Activated naive CD4-positive, alpha-beta T cell treated with anti-CD3 and anti-CD28 coated beads, Interleukin-2, amount 10 ng/mL, durations not matched to agents 7 days and 5 days (primary cell): ENCODE results near the gene MRPS6.

Source experiments
- CTCF ChIA-PET: fragments of 350-600 bp; sonication (Branson Sonifier 250); formaldehyde crosslinking; loops from one replicate; lab custom pipeline; 2021; ENCODE audit warnings: antibody characterized with exemption; lab: Charles Lee
- DNase-seq: peaks from one replicate; pipeline ENCODE4 v3.0.0-alpha.2; 2020
- H3K27ac Mint-ChIP-seq: one replicate; pipeline ENCODE4 v1.8.0; 2021; ENCODE audit warnings: mild to moderate bottlenecking, moderate library complexity, mixed read lengths
- H3K27me3 Mint-ChIP-seq: one replicate; pipeline ENCODE4 v1.8.0; 2021; ENCODE audit warnings: mild to moderate bottlenecking, mixed read lengths
- H3K36me3 Mint-ChIP-seq: one replicate; pipeline ENCODE4 v1.8.0; 2021; ENCODE audit warnings: mixed read lengths
- H3K4me1 Mint-ChIP-seq: one replicate; pipeline ENCODE4 v1.8.0; 2021; ENCODE audit warnings: mixed read lengths
- H3K4me3 Mint-ChIP-seq: one replicate; pipeline ENCODE4 v1.8.0; 2021; ENCODE audit warnings: mild to moderate bottlenecking, moderate library complexity, mixed read lengths
- H3K9me3 Mint-ChIP-seq: one replicate; pipeline ENCODE4 v1.8.0; 2021; ENCODE audit warnings: mixed read lengths

Gene MRPS6

GRCh38 chr21:34076835-34077234, 3.5 kb downstream of the MRPS6 start:
- DNase-seq = no peak
- CTCF ChIA-PET = interaction anchor here (1.2 to 5.4 kb wide), 3 partner anchors 128 to 271 kb away, joined by 3 to 27 read pairs (median 5); no protein-coding TSS in a partner anchor
- peak overlapping the region; percentile 20 for H3K4me3 Mint-ChIP-seq
- H3K9me3 Mint-ChIP-seq = no peaks in the 10 kb centered on the region
- H3K36me3 Mint-ChIP-seq = peaks cover 64% of the 10 kb centered on the region
- no peak overlapping the region for H3K27ac Mint-ChIP-seq
- H3K4me1 Mint-ChIP-seq = peaks cover 78% of the 10 kb centered on the region
- peaks cover 3% of the 10 kb centered on the region for H3K27me3 Mint-ChIP-seq

GRCh38 chr21:34077888-34078287, 4.5 kb downstream of the MRPS6 start:
- no peak overlapping the region for H3K27ac Mint-ChIP-seq
- H3K27me3 Mint-ChIP-seq = peaks cover 3% of the 10 kb centered on the region
- peaks cover 83% of the 10 kb centered on the region for H3K4me1 Mint-ChIP-seq
- CTCF ChIA-PET = interaction anchor here (1.2 to 5.4 kb wide), 3 partner anchors 129 to 270 kb away, joined by 3 to 27 read pairs (median 5); no protein-coding TSS in a partner anchor
- peak overlapping the region; percentile 9 for H3K4me3 Mint-ChIP-seq
- peaks cover 72% of the 10 kb centered on the region for H3K36me3 Mint-ChIP-seq
- DNase-seq = no peak
- no peaks in the 10 kb centered on the region for H3K9me3 Mint-ChIP-seq

DNA sequence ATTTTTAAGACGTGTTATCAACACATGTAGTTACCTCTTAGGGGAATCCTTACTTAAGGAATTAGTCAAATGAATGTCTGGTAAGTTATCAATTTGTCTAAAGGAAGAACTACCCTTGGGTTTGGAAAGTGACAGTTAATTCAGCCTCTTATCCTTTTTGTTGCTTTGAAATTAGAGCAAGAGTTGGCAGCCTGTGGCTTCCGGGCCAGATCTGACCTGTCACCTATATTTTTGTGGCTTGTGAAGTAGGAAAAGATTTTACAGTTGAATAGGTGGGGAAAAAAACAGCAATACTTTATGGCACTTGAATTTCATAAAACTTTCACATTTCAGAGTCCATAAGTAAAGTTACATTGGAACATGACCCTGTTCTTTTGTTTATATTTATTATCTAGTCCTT, 5.5 kb downstream of the MRPS6 start:
- peaks cover 93% of the 10 kb centered on the region for H3K4me1 Mint-ChIP-seq
- peak; percentile 58 for DNase-seq
- CTCF ChIA-PET = interaction anchor here (5.4 kb wide), 1 partner anchor 130 kb away, joined by 27 read pairs; no protein-coding TSS in a partner anchor
- peaks cover 3% of the 10 kb centered on the region for H3K27me3 Mint-ChIP-seq
- no peaks in the 10 kb centered on the region for H3K9me3 Mint-ChIP-seq
- peak overlapping the region; percentile 21 for H3K4me3 Mint-ChIP-seq
- H3K36me3 Mint-ChIP-seq = peaks cover 80% of the 10 kb centered on the region
- H3K27ac Mint-ChIP-seq = peak overlapping the region; percentile 77

GRCh38 chr21:34080710-34081109, 7.3 kb downstream of the MRPS6 start:
- DNase-seq = no peak
- no peak overlapping the region for H3K4me3 Mint-ChIP-seq
- H3K27ac Mint-ChIP-seq = no peak overlapping the region
- CTCF ChIA-PET = interaction anchor here (0.9 to 5.4 kb wide), 4 partner anchors 12 to 132 kb away, joined by 3 to 27 read pairs (median 4); no protein-coding TSS in a partner anchor
- H3K27me3 Mint-ChIP-seq = no peaks in the 10 kb centered on the region
- peaks cover 88% of the 10 kb centered on the region for H3K4me1 Mint-ChIP-seq
- H3K36me3 Mint-ChIP-seq = peaks cover 73% of the 10 kb centered on the region
- no peaks in the 10 kb centered on the region for H3K9me3 Mint-ChIP-seq

GRCh38 chr21:34082769-34083168, 9.4 kb downstream of the MRPS6 start:
- Mint-ChIP-seq H3K4me1 (peaks cover 68% of the 10 kb centered on the region), H3K27me3 (no peaks in the 10 kb centered on the region), H3K9me3 (no peaks in the 10 kb centered on the region), H3K36me3 (peaks cover 60% of the 10 kb centered on the region), H3K27ac (peak overlapping the region; percentile 7), H3K4me3 (no peak overlapping the region)
- CTCF ChIA-PET = no interaction called here
- no peak for DNase-seq

DNA sequence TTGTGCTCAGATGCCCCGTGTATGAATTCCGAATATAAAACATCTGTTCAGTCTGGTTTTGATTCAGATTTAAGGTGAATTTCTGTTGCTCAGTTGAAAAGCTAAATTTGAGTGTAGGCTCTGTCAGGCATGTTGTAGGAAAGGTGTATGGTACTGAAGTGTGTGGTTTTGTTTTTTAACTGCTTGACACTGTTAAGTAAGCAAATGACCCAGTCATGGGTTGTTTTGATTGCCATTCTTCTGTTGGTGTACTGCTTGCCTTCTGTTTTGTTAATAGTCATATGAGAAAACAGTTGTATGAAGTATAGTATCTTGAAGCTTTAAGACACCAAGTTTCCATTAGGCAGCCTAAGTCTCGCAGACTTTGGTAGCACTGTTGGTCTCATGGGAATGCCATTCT, 10.0 kb downstream of the MRPS6 start:
- CTCF ChIA-PET = interaction anchor here (0.5 to 1.1 kb wide), 3 partner anchors 18 to 290 kb away, joined by 3 to 4 read pairs (median 3); no protein-coding TSS in a partner anchor
- Mint-ChIP-seq H3K4me1 (peaks cover 62% of the 10 kb centered on the region), H3K4me3 (no peak overlapping the region), H3K36me3 (peaks cover 57% of the 10 kb centered on the region), H3K27me3 (no peaks in the 10 kb centered on the region), H3K27ac (peak overlapping the region; percentile 33), H3K9me3 (no peaks in the 10 kb centered on the region)
- DNase-seq = no peak

DNA sequence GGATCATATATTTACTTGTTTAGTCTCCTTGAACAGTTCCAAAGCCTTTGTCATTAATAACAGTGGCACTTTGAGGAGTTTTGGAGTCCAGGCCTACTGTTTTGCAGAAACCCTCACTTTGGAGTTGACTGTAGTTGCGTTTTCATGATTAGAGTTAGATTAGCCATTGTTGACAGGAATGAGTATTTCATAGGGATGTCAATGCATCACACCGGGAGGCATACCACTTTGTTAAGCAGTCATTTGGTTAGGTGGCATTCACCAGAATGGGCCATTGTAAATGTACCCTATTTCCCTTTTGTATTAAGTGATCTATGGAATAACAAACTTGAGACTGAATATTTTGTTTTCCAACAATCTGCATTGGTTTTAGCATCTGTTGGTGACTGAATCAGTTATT, 11.8 kb downstream of the MRPS6 start:
- no peaks in the 10 kb centered on the region for H3K9me3 Mint-ChIP-seq
- H3K4me1 Mint-ChIP-seq = peaks cover 58% of the 10 kb centered on the region
- no peaks in the 10 kb centered on the region for H3K27me3 Mint-ChIP-seq
- CTCF ChIA-PET = interaction anchor here (0.6 kb wide), 1 partner anchor 149 kb away, joined by 3 read pairs; no protein-coding TSS in a partner anchor
- no peak overlapping the region for H3K27ac Mint-ChIP-seq
- DNase-seq = no peak
- H3K4me3 Mint-ChIP-seq = no peak overlapping the region
- H3K36me3 Mint-ChIP-seq = peaks cover 56% of the 10 kb centered on the region

DNA sequence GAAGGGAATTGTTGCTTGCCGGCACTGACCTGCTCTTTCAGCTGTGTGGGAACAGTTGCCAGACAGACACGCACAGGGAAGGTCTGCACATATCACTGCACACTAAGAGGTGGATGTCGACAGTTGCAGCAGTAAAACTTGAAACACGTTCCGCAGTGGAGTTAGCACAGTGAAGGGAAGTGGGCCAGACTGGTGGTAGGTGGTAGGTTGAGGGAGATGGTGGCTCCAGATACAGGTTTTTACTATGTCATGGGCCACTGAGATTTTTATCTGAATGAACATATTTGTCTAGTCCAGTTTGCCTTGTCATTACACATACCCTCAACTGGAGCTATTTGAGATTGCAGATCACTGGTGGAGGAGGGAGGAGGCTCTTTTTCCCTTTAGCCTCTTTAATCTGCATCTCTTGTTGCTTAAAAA, 13.5 kb downstream of the MRPS6 start:
- no peaks in the 10 kb centered on the region for H3K27me3 Mint-ChIP-seq
- H3K27ac Mint-ChIP-seq = no peak overlapping the region
- H3K36me3 Mint-ChIP-seq = peaks cover 41% of the 10 kb centered on the region
- CTCF ChIA-PET = interaction anchor here (0.6 to 3.2 kb wide), 2 partner anchors 122 to 164 kb away, joined by 4 to 11 read pairs; no protein-coding TSS in a partner anchor
- peaks cover 58% of the 10 kb centered on the region for H3K4me1 Mint-ChIP-seq
- H3K9me3 Mint-ChIP-seq = no peaks in the 10 kb centered on the region
- no peak overlapping the region for H3K4me3 Mint-ChIP-seq
- DNase-seq = no peak

DNA sequence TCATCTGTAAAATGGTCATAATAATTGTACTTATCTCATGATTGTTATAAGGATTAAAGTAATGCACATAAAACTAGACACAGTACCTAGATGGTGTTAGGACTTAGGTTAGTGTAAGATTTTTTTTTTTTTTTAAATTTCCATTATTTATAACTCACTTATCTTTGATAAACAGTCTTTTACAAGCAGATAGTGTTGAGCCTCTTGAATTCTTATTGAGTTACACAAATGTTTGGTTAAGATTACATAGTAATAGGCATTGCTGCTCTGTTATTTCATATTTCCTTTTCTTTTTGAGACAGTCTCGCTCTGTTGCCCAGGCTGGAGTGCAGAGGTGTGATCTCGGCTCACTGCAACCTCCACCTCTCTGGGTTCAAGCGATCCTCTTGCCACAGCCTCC, 15.4 kb downstream of the MRPS6 start:
- no peak overlapping the region for H3K27ac Mint-ChIP-seq
- no peak overlapping the region for H3K4me3 Mint-ChIP-seq
- H3K4me1 Mint-ChIP-seq = peaks cover 51% of the 10 kb centered on the region
- no peaks in the 10 kb centered on the region for H3K9me3 Mint-ChIP-seq
- peaks cover 31% of the 10 kb centered on the region for H3K36me3 Mint-ChIP-seq
- DNase-seq = no peak
- CTCF ChIA-PET = interaction anchor here (3.2 kb wide), 1 partner anchor 165 kb away, joined by 11 read pairs; no protein-coding TSS in a partner anchor
- H3K27me3 Mint-ChIP-seq = no peaks in the 10 kb centered on the region

DNA sequence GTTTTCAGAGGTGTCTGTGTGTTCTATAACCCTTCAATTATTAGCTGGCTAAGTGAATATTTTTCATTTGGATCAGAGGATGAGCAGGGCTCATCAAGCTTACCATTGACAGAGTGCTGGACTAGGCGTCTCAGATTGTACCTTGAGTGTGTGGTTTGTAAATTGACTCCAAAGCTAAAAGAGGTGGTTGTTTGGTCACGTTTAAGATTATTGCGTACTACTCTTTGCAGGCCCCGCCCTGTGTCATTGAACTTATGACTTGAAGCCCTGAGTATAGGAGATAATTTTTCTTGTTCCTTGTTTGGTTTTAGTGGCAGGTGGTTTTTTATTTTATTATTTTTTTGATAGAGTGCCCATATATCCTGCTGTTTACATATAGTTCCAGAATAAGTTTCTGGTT, 17.7 kb downstream of the MRPS6 start:
- peaks cover 44% of the 10 kb centered on the region for H3K4me1 Mint-ChIP-seq
- no peaks in the 10 kb centered on the region for H3K9me3 Mint-ChIP-seq
- peaks cover 42% of the 10 kb centered on the region for H3K36me3 Mint-ChIP-seq
- CTCF ChIA-PET = interaction anchor here (0.6 to 3.8 kb wide), 13 partner anchors 9 to 242 kb away, joined by 3 to 19 read pairs (median 3); partner anchors contain the start of genes MRPS6 and SLC5A3
- H3K4me3 Mint-ChIP-seq = no peak overlapping the region
- DNase-seq = no peak
- no peak overlapping the region for H3K27ac Mint-ChIP-seq
- H3K27me3 Mint-ChIP-seq = no peaks in the 10 kb centered on the region

DNA sequence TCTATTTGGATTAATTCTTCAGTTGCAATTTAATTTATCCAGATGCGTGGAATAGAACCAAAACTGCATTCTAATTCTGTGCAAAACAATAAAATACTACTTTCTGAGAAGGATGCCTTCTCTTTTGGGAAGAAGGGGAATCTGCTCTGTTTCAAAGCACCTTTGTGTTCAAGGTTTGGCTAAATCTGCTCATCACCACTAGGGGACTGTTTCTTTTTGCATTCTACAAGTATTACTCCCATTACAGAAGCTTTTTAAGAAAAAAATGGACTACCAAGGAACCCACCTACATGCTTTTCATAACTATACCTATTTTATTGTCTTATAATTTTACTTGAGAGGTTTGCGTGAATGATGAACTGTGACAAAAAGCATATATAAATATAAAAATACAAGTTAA, 18.2 kb downstream of the MRPS6 start:
- H3K27me3 Mint-ChIP-seq = no peaks in the 10 kb centered on the region
- peaks cover 48% of the 10 kb centered on the region for H3K36me3 Mint-ChIP-seq
- no peak overlapping the region for H3K27ac Mint-ChIP-seq
- H3K9me3 Mint-ChIP-seq = no peaks in the 10 kb centered on the region
- H3K4me3 Mint-ChIP-seq = no peak overlapping the region
- no peak for DNase-seq
- CTCF ChIA-PET = interaction anchor here (1.0 to 3.8 kb wide), 10 partner anchors 9 to 256 kb away, joined by 3 to 19 read pairs (median 5); partner anchors contain the start of genes MRPS6 and SLC5A3
- H3K4me1 Mint-ChIP-seq = peaks cover 45% of the 10 kb centered on the region

DNA sequence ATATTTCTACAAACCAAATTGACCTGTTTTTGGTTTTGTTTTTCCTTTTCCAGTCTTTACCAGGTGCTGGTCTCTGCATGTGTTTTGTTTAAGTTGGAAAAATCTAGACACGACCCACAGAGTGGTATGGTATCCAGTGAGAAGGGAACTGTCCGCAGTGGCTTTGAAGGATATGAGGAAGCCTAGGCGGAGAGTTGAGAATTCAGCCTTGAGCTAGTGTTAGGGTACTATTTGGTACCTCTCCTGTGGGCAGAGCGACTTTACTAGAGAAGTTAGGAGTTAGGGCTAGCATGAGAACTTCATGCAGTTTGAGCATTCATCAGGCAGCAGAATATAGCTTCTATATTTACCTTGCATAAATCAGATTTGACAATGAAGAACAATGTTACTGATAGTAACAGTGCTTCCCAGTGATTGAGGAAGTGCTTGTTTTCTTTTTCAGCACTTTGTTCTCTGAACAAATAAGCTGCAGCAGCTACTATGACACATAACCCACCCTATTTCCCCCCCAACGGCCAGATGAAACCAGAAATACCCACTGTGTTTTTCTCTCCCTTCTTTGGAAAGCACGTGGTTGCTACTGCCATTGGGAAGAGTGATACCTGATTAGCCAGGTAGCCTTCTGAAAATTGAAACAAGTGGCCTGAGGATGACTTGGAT, 19.0 kb downstream of the MRPS6 start:
- no peak for DNase-seq
- CTCF ChIA-PET = interaction anchor here (1.0 to 3.8 kb wide), 12 partner anchors 8 to 255 kb away, joined by 3 to 19 read pairs (median 4); partner anchors contain the start of genes MRPS6 and SLC5A3
- no peak overlapping the region for H3K27ac Mint-ChIP-seq
- peaks cover 48% of the 10 kb centered on the region for H3K4me1 Mint-ChIP-seq
- H3K9me3 Mint-ChIP-seq = no peaks in the 10 kb centered on the region
- H3K36me3 Mint-ChIP-seq = peaks cover 56% of the 10 kb centered on the region
- no peak overlapping the region for H3K4me3 Mint-ChIP-seq
- H3K27me3 Mint-ChIP-seq = no peaks in the 10 kb centered on the region

GRCh38 chr21:34093083-34093482, 19.7 kb downstream of the MRPS6 start:
- H3K4me1 Mint-ChIP-seq = peaks cover 48% of the 10 kb centered on the region
- H3K9me3 Mint-ChIP-seq = no peaks in the 10 kb centered on the region
- no peak overlapping the region for H3K4me3 Mint-ChIP-seq
- no peak for DNase-seq
- peaks cover 60% of the 10 kb centered on the region for H3K36me3 Mint-ChIP-seq
- CTCF ChIA-PET = interaction anchor here (1.4 to 3.8 kb wide), 5 partner anchors 8 to 170 kb away, joined by 3 to 19 read pairs (median 5); no protein-coding TSS in a partner anchor
- no peaks in the 10 kb centered on the region for H3K27me3 Mint-ChIP-seq
- no peak overlapping the region for H3K27ac Mint-ChIP-seq

GRCh38 chr21:34094949-34095348, 21.6 kb downstream of the MRPS6 start:
- peak overlapping the region; percentile 16 for H3K27ac Mint-ChIP-seq
- CTCF ChIA-PET = no interaction called here

More at GRCh38 chr21:34094949-34095348, 21.6 kb downstream of the MRPS6 start:
- H3K27me3 Mint-ChIP-seq = no peaks in the 10 kb centered on the region
- no peaks in the 10 kb centered on the region for H3K9me3 Mint-ChIP-seq
- no peak overlapping the region for H3K4me3 Mint-ChIP-seq
- peaks cover 37% of the 10 kb centered on the region for H3K4me1 Mint-ChIP-seq
- peaks cover 63% of the 10 kb centered on the region for H3K36me3 Mint-ChIP-seq
- no peak for DNase-seq
